ENCODE data around the gene TMEM150C.

The TMEM150C gene

GRCh38 chr4:82508806-82509428 lies 52.9 kb downstream of the TMEM150C start:
- TF ChIP-seq SIN3A (IDR thresholded peaks at IDR 0.05; ENCODE audit: borderline replicate concordance, insufficient read depth, low read length) (no peak), POLR2AphosphoS5 (IDR thresholded peaks at IDR 0.05; ENCODE audit: low read depth, low read length) (no peak), FOXP2 (optimal IDR thresholded peaks at IDR 0.05; ENCODE audit: borderline replicate concordance, extremely low read depth, extremely low read length, insufficient read depth) (no peak), TAF1 (IDR thresholded peaks at IDR 0.05; ENCODE audit: borderline replicate concordance, insufficient read depth, low read length) (no peak)
- TF ChIP-seq, protein P1, sequence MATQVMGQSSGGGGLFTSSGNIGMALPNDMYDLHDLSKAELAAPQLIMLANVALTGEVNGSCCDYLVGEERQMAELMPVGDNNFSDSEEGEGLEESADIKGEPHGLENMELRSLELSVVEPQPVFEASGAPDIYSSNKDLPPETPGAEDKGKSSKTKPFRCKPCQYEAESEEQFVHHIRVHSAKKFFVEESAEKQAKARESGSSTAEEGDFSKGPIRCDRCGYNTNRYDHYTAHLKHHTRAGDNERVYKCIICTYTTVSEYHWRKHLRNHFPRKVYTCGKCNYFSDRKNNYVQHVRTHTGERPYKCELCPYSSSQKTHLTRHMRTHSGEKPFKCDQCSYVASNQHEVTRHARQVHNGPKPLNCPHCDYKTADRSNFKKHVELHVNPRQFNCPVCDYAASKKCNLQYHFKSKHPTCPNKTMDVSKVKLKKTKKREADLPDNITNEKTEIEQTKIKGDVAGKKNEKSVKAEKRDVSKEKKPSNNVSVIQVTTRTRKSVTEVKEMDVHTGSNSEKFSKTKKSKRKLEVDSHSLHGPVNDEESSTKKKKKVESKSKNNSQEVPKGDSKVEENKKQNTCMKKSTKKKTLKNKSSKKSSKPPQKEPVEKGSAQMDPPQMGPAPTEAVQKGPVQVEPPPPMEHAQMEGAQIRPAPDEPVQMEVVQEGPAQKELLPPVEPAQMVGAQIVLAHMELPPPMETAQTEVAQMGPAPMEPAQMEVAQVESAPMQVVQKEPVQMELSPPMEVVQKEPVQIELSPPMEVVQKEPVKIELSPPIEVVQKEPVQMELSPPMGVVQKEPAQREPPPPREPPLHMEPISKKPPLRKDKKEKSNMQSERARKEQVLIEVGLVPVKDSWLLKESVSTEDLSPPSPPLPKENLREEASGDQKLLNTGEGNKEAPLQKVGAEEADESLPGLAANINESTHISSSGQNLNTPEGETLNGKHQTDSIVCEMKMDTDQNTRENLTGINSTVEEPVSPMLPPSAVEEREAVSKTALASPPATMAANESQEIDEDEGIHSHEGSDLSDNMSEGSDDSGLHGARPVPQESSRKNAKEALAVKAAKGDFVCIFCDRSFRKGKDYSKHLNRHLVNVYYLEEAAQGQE (IDR thresholded peaks at IDR 0.05; ENCODE audit: insufficient read depth in 1 of 2, low read depth in 2 of 2, low read length in 2 of 2): no peak

DNA sequence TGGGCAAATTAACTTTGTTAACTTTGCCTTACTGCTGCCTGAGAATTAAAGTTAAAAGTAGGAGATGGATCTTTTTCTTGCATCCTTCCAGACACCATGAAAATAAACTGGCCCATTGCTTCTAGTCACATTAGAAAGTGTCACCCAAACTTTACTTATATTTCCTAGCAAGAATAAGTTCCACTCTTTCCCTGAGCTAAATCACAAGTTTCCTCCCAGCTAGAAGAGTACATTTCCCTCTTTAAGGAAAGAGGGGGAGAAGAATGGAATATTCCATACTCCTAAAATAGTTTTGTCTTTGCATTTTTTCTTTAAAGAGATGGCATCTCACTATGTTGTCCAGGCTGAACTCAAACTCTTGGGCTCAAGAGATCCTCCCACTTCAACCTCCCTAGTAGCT lies 53.8 kb downstream of the TMEM150C start:
- TF ChIP-seq SIN3A (IDR thresholded peaks at IDR 0.05; ENCODE audit: borderline replicate concordance, insufficient read depth, low read length) (no peak), TAF1 (IDR thresholded peaks at IDR 0.05; ENCODE audit: borderline replicate concordance, insufficient read depth, low read length) (no peak), POLR2AphosphoS5 (IDR thresholded peaks at IDR 0.05; ENCODE audit: low read depth, low read length) (no peak), FOXP2 (optimal IDR thresholded peaks at IDR 0.05; ENCODE audit: borderline replicate concordance, extremely low read depth, extremely low read length, insufficient read depth) (no peak)
- TF ChIP-seq, protein P1 (IDR thresholded peaks at IDR 0.05; ENCODE audit: insufficient read depth in 1 of 2, low read depth in 2 of 2, low read length in 2 of 2): no peak

GRCh38 chr4:82501154-82501442 lies 60.7 kb downstream of the TMEM150C start:
- TF ChIP-seq SIN3A (IDR thresholded peaks at IDR 0.05; ENCODE audit: borderline replicate concordance, insufficient read depth, low read length): no peak
- no peak for TF ChIP-seq FOXP2 (optimal IDR thresholded peaks at IDR 0.05; ENCODE audit: borderline replicate concordance, extremely low read depth, extremely low read length, insufficient read depth)
- no peak for TF ChIP-seq TAF1 (IDR thresholded peaks at IDR 0.05; ENCODE audit: borderline replicate concordance, insufficient read depth, low read length)

DNA sequence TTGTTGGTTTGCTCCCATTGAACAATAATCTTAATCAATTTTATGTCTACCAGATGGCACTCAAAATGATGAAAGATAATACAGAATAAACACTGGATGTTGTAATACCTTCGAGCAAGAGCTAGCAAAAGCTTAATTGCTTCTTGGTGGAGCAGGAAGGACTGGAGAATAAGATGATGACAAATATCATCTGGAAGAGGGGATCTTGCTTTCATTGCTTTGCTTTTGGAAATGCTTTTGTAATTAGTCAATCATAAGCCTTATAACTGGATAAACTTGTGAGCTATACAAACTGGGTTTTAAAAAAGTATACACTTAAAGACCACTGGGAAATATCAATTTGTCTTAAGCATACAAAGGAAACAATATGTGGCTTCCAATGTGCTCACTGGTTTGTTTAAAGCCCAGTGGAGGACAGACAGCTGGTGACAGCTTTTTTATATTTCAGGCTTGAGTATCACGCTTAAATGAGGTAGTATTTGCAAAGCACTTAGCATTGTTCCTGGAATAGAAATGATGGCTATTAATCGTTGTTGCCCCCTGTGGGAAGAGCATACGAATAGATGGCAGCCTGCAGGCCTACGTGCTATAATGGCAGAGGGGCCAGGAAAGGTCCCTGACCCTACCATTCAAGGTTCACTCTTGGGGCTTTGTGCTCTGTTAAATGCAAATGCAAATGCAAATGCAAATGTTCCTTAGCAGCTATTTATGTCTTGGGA lies 61.2 kb downstream of the TMEM150C start:
- TF ChIP-seq, protein P1 (IDR thresholded peaks at IDR 0.05; ENCODE audit: insufficient read depth in 1 of 2, low read depth in 2 of 2, low read length in 2 of 2): no peak
- TF ChIP-seq POLR2AphosphoS5 (IDR thresholded peaks at IDR 0.05; ENCODE audit: low read depth, low read length) (no peak), TAF1 (IDR thresholded peaks at IDR 0.05; ENCODE audit: borderline replicate concordance, insufficient read depth, low read length) (no peak), SIN3A (IDR thresholded peaks at IDR 0.05; ENCODE audit: borderline replicate concordance, insufficient read depth, low read length) (no peak), FOXP2 (optimal IDR thresholded peaks at IDR 0.05; ENCODE audit: borderline replicate concordance, extremely low read depth, extremely low read length, insufficient read depth) (no peak)

- TF ChIP-seq TAF1 (IDR thresholded peaks at IDR 0.05; ENCODE audit: borderline replicate concordance, insufficient read depth, low read length) (no peak), SIN3A (IDR thresholded peaks at IDR 0.05; ENCODE audit: borderline replicate concordance, insufficient read depth, low read length) (no peak), POLR2AphosphoS5 (IDR thresholded peaks at IDR 0.05; ENCODE audit: low read depth, low read length) (no peak), FOXP2 (optimal IDR thresholded peaks at IDR 0.05; ENCODE audit: borderline replicate concordance, extremely low read depth, extremely low read length, insufficient read depth) (no peak)
- TF ChIP-seq, protein P1 (IDR thresholded peaks at IDR 0.05; ENCODE audit: insufficient read depth in 1 of 2, low read depth in 2 of 2, low read length in 2 of 2): no peak
Observed at GRCh38 chr4:82499738-82500434, 61.9 kb downstream of the TMEM150C start.
